NCI-H1105 (cell line): ENCODE measurements around the gene HDDC3.

Source experiments
- DNase-seq: peaks from one replicate; lab custom pipeline; 2025; lab: John Stamatoyannopoulos, UW

HDDC3 gene, protein sequence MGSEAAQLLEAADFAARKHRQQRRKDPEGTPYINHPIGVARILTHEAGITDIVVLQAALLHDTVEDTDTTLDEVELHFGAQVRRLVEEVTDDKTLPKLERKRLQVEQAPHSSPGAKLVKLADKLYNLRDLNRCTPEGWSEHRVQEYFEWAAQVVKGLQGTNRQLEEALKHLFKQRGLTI

DNA sequence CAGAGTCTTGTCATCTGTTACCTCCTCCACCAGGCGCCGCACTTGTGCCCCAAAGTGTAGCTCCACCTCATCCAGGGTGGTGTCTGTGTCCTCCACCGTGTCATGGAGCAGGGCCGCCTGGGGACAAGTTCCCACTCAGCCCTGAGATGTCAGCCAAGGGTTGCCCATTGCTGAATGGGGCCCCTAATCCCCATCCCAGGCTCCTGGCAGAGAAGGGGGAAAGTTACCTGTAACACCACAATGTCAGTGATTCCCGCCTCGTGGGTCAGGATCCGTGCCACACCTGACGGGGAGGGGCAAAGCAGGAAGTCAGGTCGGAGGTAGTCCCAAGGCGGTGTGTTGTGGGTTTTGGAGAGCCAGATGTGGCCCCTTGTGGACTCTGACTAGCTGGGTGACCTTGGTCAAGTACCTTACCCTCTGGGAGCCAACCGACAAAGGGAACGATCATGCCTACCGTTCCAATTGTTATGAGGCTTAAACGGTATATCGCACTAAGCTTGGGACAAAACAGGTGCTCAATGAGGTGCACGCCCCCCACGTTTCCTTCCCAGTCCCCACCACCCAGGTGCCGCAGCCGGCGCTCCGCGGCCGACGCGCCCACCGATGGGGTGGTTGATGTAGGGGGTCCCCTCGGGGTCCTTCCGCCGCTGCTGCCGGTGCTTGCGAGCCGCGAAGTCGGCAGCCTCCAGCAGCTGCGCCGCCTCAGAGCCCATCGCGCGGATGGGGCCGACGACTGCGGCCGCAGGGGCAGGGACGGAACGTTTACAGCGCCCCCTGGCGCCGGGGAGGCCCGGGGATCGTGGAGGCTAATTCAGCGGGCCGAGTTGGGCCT is at the start of gene HDDC3:
Gene HDDC3 (minus strand): TSS at position 722 of the 832 bp plus-strand sequence. CDS start 9 bp downstream, at position 713.
- DNase-seq: peak; percentile 71

DNA sequence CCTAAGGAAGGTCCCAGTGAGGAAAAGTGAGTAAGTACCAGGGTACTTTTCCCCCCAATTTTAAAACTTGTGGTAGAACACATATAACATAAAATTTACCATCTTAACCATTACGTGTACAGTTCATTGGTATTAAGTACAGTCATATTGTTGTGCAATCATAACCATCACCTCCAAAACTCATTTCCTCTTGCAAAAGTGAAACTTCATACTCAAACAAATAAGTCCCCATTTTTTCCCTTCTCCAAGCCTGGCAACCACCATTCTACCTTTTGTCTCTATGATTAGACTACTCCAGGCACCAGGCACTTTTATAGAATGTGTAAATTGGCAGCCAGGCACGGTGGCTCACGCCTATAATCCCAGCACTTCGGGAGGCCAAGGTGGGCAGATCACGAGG is 49.8 kb upstream of the HDDC3 start:
- no peak for DNase-seq

DNA sequence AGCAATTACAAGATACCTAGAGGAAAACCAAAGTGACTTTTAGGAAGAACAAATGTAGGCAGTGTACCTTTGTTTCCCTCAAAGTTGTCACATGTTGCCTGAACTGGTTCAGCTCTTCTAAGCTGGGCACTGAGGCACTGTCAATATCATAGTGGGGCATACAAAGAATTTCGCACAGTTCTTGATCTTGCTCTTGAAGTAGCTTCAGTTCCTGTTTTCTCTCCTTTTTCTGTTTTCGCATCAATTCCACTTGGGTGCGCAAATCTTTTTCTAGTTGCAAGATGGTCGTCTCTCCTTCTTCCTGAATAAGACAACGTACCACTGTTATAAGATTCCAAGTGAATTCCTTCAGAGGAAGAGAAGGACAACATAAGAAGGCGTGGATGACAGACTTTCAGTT is 49.3 kb upstream of the HDDC3 start:
- no peak for DNase-seq

DNA sequence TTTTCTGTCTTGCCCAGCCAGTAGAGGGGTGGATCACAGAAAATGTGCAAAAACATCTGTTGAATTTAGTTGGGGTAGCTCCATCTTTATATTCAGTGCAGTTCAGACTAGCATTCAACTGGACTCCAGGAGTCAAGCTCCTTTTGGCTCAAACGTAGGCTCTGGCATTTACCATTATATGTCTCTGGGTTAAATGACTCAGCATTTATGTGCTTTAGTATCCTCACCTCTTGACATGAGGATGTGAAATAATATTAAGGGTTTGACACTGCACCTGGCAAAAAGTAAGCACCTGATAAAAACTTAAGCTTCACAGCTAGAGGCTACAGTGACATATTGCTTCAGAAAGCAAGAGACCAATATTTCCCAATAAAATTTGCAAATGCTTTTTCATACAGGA is 47.2 kb upstream of the HDDC3 start:
- no peak for DNase-seq

DNA sequence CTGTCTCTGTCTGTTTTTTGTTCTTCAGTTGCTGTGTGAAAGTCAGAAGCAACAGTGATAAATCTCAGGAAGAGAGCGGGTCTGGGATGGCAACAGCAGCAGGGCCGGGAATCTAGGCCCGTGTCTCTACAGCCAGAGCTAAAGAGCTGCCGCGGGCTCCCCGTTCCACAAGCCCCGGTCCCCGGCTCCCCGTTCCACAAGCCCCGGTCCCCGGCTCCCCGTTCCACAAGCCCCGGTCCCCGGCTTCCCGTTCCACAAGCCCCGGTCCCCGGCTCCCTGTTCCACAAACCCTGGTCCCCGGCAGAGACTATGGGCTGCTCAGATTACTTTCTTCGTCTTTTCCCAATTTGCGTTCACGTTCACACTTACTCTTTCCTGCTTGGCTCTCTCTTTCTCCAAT is 41.9 kb upstream of the HDDC3 start:
- DNase-seq: no peak

DNA sequence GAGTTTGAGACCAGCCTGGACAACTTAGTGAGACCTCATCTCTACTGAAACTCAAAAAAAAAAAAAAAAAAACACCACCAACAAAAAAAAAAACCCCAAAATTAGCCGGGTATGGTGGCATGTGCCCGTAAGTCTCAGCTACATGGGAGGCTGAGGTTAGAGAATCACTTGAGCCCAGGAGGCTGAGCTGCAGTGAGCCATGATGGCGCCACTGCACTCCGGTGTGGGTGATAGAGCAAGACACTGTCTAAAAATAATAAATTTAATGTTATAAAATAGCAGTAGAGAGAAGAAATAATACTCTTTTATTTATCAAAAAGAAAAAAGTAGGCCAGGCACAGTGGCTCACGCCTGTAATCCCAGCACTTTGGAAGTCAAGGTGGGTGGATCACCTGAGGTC is 39.8 kb upstream of the HDDC3 start:
- no peak for DNase-seq

DNA sequence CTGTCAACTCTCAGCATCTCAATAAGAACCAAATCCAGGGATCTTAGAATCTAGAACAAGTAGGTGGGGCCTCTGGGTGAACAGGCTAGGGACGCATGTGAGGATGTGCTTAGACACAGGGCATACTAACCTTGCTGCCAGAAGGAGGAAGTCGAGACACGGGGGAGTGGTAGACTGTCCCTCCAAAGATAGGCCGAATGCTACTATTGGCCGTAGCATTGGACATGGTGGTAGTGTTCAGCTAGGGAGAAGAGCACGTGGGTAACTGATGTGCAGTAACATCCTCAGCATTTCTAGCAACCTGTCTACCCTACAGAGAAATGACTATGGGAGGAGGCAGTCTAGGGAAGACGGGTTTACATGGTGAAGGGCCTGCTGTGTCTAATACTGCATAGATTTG is 37.9 kb upstream of the HDDC3 start:
- no peak for DNase-seq

DNA sequence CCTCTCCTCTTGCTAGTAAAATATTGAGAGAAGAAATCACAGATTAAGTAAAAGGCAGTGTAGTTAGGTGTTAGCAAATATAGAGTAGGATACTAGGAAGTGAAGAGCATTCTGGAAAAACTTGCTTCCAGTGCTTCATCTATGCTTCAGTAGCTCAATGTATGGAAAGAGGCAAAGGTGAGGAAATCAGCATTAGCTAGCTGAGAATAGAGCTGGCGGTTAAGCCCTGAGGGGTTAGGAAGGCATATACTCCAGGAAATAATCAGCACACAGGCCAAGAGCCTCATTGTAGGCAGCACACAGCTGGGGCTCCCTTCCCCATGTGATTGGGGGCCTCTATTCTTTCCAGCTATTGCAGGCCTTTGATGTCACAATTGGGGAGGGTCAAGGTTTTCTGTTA is 36.1 kb upstream of the HDDC3 start:
- DNase-seq: no peak

DNA sequence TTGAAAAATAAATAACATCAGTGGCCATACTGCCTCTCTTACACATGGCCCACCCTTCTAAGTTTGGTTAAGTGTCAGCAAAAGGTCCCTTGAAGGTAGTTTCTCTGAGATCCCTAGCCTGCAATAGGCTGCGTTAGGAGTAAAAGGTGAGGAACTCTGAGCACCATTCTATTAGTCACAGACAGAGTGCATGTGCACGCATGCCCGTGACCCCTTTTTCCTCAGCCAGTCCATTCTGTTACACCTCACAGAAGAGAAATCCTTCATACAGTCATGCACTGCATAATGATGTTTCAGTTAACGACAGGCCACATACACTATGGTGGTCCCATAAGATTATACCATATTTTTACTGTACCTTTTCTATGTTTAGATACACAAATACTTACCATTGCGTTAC is 34.9 kb upstream of the HDDC3 start:
- no peak for DNase-seq

DNA sequence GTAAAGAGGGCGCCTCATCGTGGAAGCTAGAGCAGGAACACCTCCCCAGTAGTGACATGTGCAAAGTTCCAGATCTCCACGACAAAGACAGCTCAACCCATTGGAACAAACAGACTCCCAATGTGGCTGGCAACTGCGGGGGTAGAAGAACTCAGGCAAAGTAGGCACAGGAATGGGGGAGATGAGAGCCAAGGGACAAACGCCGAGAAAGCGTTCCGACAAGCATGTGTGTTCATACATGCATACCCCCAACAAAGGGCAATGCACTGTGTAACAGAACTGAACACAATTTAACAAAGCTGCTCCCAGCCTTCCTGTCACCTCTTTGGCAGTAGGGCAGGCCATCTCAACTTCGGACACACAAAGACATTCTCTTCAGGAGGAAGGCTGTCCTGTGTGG is 33.9 kb upstream of the HDDC3 start:
- no peak for DNase-seq

DNA sequence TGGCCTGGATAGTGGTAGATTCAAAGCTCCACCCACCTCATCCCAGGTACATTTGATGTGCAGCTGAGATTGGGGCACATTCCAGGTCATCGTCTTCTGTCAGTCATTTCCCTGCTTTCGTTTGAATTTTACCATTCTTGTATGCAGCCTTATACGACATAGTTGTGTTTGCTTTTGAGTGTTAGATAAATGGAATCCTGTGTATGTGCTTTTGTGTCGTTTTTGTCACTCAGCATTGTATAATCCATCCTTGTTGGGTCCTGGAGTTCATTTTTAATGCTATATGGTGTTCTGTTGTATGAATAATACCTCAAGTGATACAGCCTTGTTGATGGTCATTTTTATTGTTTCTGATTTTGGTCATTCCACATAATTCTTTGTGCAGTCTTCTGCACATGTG is 29.7 kb upstream of the HDDC3 start:
- DNase-seq: no peak

DNA sequence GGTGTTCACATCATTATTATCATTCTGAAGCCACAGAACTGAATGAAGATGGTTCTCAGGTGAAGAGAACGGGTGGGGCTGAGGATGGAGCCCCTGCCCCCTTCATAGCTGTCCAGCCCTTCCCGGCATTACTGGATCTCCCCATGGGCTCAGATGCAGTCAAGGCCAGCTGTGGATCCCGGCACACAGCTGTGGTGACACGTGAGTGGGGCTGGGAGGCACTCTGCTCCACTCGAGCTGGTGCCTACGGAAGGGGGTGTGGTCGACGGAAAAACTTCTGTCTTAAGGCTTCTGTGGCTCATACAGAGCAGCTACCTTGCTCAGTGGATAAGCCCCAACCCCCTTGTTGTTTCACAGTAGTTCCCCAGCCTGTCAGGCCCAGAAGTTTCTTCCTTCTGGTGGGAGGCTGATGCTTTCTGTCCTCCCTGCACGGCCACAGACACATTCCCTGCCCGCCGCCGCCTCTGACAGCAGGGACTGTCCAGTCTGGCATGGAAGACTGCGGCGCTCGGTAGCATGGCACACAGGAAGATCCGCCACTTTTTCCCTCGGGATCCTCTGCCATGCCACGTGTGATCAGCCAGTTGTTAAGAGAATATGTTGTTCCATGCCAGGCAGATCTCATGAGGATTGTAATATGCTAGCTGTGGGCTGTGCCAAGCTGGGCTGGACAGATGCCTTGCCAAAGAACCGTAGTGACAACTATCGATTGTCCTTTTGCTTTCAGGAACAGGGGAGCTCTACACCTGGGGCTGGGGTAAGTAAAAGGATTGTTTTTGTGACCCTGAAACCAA is 28.1 kb upstream of the HDDC3 start:
- DNase-seq: no peak

DNA sequence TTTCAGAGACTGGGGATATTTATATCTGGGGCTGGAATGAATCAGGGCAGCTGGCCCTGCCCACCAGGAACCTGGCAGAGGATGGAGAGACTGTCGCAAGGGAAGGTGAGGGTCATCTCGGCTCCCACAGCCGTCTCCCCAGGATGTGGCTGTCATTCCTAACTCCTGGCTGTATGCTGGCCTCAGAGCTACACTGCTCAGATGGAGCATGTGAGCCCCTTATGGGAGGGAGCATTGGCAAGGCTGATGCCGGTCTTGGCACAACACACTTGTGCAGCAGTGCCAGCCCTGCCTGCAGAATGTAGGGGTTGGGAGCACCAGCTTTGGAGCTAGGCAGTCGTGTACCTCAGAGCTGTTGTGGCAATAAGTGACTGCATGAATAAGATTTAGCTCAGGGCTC is 27.5 kb upstream of the HDDC3 start:
- DNase-seq: no peak

DNA sequence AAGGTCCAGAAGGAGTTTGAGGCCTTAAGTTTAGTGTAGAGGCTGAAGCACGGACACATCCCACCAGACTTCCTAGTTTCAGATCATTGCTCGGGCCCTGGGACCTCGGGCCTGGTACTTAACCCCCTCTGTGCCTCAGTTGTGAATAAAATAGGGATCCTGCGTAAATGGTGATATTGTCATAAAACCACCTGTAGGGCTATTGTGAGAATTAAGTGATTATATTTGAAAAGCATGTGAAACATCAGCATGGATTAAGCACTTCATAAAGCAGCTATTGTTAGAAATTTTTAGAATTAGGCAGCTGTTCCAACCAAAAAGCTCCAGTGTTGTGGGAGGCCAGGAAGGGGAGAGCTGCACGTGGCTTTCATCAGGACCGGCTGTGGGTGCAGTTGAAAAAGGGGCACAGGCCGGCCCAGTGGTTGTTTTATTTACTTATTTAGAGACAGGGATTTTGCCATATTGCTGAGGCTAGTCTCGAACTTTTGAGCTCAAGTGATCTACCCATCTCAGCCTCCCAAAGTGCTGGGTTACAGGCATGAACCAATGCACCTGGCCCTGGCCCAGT is 26.8 kb upstream of the HDDC3 start:
- DNase-seq: no peak

DNA sequence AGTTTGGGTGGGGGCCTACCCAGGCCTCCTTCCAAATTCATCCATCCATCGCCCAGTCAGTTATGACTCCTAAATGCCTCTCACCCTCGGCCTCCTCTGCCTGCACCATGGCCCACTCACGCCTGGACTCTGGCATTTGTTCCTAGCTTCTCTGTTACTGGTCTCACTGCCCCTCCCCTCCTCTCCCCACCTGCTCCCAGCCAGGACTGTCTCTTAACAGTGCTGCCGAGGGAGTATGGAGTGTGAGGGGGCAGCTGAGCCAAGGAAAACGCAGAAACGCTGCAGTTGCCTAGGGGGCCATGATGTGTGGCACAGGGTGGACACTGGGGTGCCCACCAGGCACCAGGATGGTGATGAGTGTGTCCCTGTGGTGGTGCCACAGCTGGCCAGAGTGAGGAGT is 25.4 kb upstream of the HDDC3 start:
- DNase-seq: no peak

DNA sequence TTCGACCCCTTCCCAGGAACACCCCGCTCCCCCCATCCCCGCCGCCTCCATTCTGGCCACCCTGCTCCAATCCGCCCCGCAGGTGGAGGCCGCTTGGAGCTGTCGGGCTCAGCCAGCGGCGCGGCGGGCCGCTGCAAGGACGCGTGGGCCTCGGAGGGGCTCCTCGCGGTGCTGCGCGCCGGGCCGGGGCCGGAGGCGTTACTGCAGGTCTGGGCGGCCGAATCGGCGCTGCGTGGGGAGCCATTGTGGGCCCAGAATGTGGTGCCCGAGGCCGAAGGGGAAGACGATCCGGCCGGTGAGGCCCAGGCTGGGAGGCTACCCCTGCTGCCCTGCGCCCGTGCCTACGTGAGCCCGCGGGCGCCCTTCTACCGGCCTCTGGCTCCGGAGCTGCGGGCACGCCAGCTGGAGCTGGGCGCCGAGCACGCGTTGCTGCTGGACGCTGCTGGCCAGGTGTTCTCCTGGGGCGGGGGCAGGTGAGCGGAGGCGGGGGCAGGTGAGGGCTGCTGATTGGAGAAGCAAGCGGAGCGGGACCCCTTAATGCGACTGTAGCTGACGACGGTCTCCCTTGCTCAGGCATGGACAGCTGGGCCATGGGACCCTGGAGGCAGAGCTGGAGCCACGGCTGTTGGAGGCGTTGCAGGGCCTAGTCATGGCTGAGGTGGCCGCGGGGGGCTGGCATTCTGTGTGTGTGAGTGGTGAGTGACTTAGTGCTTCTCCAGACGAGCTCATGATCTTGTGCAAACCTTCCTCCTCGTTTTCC is 24.9 kb upstream of the HDDC3 start:
- no peak for DNase-seq

DNA sequence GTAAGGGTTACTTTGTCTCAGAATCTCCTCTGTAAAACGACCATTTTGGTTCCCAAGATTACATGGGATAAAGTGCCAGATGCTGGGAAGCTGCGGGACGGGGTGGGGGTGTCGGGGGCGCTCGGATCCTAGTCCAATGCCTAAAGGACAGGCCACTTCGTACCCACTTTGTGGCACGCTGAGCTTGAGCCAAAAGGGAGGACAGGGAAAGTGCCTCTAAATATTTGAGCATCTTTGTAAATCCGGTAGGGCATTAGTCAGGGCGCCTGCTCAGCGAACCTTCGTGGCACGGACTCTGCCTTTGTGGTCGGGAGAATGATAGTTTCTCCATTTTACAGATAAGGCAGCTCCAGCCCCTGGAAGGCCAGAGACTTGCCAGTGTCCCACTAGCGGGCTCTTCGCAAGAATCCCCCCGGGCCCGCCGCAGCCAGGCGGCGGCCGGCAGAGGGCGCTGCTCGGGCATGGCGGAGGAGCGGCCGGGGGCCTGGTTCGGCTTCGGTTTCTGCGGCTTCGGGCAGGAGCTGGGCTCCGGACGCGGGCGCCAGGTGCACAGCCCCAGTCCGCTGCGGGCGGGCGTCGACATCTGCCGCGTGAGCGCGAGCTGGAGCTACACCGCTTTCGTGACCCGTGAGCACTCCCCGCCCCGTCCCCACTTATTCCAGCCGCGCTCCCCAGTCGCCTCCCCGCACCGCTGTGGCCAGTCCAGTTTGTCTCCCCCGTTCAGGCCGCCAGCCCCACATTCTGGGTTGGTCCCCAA is 24.1 kb upstream of the HDDC3 start:
- peak; percentile 43 for DNase-seq

DNA sequence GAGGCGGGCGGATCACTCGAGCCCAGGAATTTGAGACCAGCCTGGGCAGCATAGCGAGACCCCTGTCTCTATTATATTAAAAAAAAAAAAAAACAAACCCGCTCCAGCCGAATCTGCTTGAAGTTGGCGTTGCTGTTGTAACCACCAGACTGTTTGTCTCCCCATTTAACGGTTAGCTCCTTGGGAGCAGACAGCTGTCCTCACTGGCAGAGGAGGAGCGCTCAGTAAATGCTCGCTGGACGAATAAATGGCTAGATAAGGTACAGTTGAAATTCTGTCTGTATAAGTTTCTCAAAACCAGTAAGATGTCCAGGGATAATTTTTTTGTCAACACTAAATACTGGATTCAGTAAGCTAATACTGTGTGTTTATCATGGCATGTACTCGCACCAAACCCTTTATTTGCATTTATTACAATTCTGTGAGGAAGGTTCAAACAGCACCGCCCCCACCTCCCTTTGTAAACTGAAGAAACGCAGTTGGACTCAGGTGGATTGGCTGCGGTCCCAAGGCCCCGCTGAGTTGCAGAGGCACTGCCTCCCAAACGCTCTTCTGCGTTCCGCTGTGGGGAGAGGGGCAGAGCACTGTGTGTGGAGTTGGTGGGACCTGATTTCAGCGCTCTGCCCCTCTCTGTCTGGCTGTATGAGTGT is 23.4 kb upstream of the HDDC3 start:
- no peak for DNase-seq

DNA sequence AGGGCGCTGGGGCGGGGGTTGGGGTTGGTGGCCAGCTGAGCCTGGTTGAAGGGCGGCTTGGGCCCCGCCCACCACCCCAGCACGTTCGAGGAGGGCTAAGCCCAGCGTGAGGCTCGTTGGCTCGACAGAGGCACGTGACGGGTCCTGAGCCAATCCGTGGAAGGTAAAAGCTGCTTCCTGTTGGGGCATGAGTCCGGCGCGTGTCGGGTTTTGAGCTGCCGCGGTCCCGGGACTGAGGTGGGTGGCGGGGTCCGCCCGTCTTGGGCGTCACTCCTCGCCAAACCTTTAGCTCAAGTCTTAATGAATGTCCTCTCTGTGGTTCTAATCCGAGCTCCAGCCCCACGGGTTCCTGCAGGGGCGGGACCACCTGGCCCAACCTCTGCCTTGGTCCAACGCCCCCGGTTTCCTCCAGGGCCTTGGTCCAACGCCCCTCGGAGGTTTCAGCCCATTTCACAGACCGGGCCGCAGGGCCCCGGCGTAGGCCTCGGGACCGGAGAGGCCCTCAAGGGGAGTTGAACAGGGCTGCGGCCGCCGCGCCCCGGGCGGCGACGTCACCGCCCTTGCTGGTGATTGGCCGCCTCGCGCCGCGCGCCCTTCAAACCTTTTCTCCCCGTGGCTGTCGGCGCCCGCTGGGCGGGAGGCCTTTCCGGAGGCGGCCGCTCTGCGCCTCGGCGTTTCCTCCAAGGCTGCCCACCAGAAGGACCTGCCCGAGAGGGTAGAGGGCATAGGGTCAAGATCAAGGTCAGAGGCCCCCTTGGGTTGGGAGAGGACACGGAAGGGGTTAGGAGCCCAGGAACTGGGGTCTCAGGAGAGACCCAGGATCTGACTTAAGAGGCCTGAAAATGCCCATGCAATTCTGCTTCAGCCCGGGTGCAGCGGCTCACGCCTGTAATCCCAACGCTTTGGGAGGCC is 22.6 kb upstream of the HDDC3 start, which contains the start of gene RCCD1:
Gene RCCD1 (plus strand): TSS at position 173 of the 912 bp plus-strand sequence. CDS start 1,851 bp downstream, outside the sequence.
- peak; percentile 86 for DNase-seq
